ENCODE measurements around the gene NDUFS6.

The NDUFS6 gene

GRCh38 chr5:1801222-1801966 is at the start of gene NDUFS6 (continued):
- TF ChIP-seq, protein P1, sequence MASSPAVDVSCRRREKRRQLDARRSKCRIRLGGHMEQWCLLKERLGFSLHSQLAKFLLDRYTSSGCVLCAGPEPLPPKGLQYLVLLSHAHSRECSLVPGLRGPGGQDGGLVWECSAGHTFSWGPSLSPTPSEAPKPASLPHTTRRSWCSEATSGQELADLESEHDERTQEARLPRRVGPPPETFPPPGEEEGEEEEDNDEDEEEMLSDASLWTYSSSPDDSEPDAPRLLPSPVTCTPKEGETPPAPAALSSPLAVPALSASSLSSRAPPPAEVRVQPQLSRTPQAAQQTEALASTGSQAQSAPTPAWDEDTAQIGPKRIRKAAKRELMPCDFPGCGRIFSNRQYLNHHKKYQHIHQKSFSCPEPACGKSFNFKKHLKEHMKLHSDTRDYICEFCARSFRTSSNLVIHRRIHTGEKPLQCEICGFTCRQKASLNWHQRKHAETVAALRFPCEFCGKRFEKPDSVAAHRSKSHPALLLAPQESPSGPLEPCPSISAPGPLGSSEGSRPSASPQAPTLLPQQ (tag by site-specific recombination; IDR thresholded peaks at IDR 0.05) = peak; percentile 86
- TF ChIP-seq ZBTB21 (tag by site-specific recombination; IDR thresholded peaks at IDR 0.05) (no peak), ZNF169 (tag by site-specific recombination; IDR thresholded peaks at IDR 0.05) (no peak), ZNF211 (tag by site-specific recombination; IDR thresholded peaks at IDR 0.05; ENCODE audit: low read depth) (no peak), ZNF292 (tag by site-specific recombination; IDR thresholded peaks at IDR 0.05; ENCODE audit: borderline replicate concordance, low read depth) (no peak), ZSCAN23 (tag by site-specific recombination; IDR thresholded peaks at IDR 0.05) (no peak), SP7 (tag by site-specific recombination; IDR thresholded peaks at IDR 0.05) (peak; percentile 70), ZSCAN5A (tag by site-specific recombination; IDR thresholded peaks at IDR 0.05) (0 out of 2 replicates have a peak, but pooled peaks have one; percentile 75), KLF16 (tag by site-specific recombination; IDR thresholded peaks at IDR 0.05) (peak; percentile 80), PATZ1 (tag by site-specific recombination; IDR thresholded peaks at IDR 0.05) (peak; percentile 94), SCRT1 (tag by site-specific recombination; IDR thresholded peaks at IDR 0.05; ENCODE audit: borderline replicate concordance) (no peak), ZNF677 (tag by site-specific recombination; IDR thresholded peaks at IDR 0.05) (no peak), ZNF529 (tag by site-specific recombination; IDR thresholded peaks at IDR 0.05; ENCODE audit: insufficient replicate concordance) (no peak), SETDB1 (IDR thresholded peaks at IDR 0.05; ENCODE audit: insufficient read length, low read length) (no peak), ZXDB (tag by site-specific recombination; IDR thresholded peaks at IDR 0.05) (peak; percentile 90), ZNF558 (tag by site-specific recombination; IDR thresholded peaks at IDR 0.05) (no peak), ZNF560 (tag by site-specific recombination; IDR thresholded peaks at IDR 0.05; ENCODE audit: borderline replicate concordance) (no peak), ZNF658 (tag by site-specific recombination; IDR thresholded peaks at IDR 0.05) (no peak), ZBTB1 (tag by site-specific recombination; IDR thresholded peaks at IDR 0.05) (no peak; the same call in none of the 2 replicates), ZNF777 (tag by site-specific recombination; IDR thresholded peaks at IDR 0.05; ENCODE audit: borderline replicate concordance) (no peak), ZNF600 (tag by site-specific recombination; IDR thresholded peaks at IDR 0.05) (peak; percentile 92), KLF8 (tag by site-specific recombination; IDR thresholded peaks at IDR 0.05) (no peak; the same call in 1 of the 2 replicates), ZNF335 (tag by site-specific recombination; conservative IDR thresholded peaks at IDR 0.05) (peak; percentile 87)
- TF ChIP-seq, protein P2, sequence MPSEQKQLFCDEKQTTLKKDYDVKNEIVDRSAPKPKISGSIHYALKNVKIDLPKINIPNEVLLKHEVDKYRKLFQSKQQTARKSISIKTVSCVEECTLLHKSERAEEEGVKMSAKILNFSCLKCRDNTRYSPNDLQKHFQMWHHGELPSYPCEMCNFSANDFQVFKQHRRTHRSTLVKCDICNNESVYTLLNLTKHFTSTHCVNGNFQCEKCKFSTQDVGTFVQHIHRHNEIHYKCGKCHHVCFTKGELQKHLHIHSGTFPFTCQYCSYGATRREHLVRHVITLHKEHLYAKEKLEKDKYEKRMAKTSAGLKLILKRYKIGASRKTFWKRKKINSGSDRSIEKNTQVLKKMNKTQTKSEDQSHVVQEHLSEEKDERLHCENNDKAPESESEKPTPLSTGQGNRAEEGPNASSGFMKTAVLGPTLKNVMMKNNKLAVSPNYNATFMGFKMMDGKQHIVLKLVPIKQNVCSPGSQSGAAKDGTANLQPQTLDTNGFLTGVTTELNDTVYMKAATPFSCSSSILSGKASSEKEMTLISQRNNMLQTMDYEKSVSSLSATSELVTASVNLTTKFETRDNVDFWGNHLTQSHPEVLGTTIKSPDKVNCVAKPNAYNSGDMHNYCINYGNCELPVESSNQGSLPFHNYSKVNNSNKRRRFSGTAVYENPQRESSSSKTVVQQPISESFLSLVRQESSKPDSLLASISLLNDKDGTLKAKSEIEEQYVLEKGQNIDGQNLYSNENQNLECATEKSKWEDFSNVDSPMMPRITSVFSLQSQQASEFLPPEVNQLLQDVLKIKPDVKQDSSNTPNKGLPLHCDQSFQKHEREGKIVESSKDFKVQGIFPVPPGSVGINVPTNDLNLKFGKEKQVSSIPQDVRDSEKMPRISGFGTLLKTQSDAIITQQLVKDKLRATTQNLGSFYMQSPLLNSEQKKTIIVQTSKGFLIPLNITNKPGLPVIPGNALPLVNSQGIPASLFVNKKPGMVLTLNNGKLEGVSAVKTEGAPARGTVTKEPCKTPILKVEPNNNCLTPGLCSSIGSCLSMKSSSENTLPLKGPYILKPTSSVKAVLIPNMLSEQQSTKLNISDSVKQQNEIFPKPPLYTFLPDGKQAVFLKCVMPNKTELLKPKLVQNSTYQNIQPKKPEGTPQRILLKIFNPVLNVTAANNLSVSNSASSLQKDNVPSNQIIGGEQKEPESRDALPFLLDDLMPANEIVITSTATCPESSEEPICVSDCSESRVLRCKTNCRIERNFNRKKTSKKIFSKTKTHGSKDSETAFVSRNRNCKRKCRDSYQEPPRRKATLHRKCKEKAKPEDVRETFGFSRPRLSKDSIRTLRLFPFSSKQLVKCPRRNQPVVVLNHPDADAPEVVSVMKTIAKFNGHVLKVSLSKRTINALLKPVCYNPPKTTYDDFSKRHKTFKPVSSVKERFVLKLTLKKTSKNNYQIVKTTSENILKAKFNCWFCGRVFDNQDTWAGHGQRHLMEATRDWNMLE (tag by site-specific recombination; conservative IDR thresholded peaks at IDR 0.05; ENCODE audit: low read depth) = no peak
- TF ChIP-seq, protein P3, sequence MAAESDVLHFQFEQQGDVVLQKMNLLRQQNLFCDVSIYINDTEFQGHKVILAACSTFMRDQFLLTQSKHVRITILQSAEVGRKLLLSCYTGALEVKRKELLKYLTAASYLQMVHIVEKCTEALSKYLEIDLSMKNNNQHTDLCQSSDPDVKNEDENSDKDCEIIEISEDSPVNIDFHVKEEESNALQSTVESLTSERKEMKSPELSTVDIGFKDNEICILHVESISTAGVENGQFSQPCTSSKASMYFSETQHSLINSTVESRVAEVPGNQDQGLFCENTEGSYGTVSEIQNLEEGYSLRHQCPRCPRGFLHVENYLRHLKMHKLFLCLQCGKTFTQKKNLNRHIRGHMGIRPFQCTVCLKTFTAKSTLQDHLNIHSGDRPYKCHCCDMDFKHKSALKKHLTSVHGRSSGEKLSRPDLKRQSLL (tag by site-specific recombination; IDR thresholded peaks at IDR 0.05) = no peak
- TF ChIP-seq, protein P4, sequence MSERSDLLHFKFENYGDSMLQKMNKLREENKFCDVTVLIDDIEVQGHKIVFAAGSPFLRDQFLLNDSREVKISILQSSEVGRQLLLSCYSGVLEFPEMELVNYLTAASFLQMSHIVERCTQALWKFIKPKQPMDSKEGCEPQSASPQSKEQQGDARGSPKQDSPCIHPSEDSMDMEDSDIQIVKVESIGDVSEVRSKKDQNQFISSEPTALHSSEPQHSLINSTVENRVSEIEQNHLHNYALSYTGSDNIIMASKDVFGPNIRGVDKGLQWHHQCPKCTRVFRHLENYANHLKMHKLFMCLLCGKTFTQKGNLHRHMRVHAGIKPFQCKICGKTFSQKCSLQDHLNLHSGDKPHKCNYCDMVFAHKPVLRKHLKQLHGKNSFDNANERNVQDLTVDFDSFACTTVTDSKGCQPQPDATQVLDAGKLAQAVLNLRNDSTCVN (tag by site-specific recombination; optimal IDR thresholded peaks at IDR 0.05) = peak; percentile 99
- TF ChIP-seq, protein P5, sequence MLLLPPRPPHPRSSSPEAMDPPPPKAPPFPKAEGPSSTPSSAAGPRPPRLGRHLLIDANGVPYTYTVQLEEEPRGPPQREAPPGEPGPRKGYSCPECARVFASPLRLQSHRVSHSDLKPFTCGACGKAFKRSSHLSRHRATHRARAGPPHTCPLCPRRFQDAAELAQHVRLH (tag by site-specific recombination; IDR thresholded peaks at IDR 0.05) = peak; percentile 8; the same call in 1 of the 2 replicates
